Stimulated activated CD8-positive, alpha-beta memory T cell treated with anti-CD3 and anti-CD28 coated beads, Interleukin-4, amount 100 ng/mL, for 4 hours (primary cell): Measurements from ENCODE around the gene DHX8.

Experiments
- DNase-seq, 2 donors: peaks; one replicate each; pipeline ENCODE4 v3.0.0-alpha.2; 2020; ENCODE audit warnings: low read depth in 2 of 2, low spot score in 1 of 2

DHX8 gene

GRCh38 chr17:43572368-43572980, 88.7 kb downstream of the DHX8 start:
- DNase-seq: no peak

GRCh38 chr17:43573579-43574321, 90.0 kb downstream of the DHX8 start:
- DNase-seq: no peak

GRCh38 chr17:43574348-43574747, 90.6 kb downstream of the DHX8 start:
- DNase-seq: no peak

- no peak for DNase-seq
These were observed 91.2 kb downstream of the DHX8 start for GRCh38 chr17:43574896-43575525.
